HEK293 (cell line): ENCODE results near the gene BRD3.

Experiments used
- ATF2 ChIP-seq: fragments of 450-650 bp; formaldehyde crosslinking; IDR thresholded peaks from 2 replicates; pipeline ENCODE4 v1.5.1; 2016; ENCODE audit warnings: missing biosample characterization, missing genetic modification characterization, low read depth
- GLI4 ChIP-seq: fragments of 450-650 bp; formaldehyde crosslinking; IDR thresholded peaks from 2 replicates; pipeline ENCODE4 v1.5.1; 2016; ENCODE audit warnings: missing biosample characterization, missing genetic modification characterization
- GLIS1 ChIP-seq: fragments of 450-650 bp; formaldehyde crosslinking; IDR thresholded peaks from 2 replicates; pipeline ENCODE4 v1.5.1; 2016; ENCODE audit warnings: missing biosample characterization, missing genetic modification characterization
- HOXA7 ChIP-seq: sonication (generic); formaldehyde crosslinking; IDR thresholded peaks from 2 replicates; pipeline ENCODE4 v1.8.1; 2022; ENCODE audit warnings: missing genetic modification reagents, borderline replicate concordance
- REPIN1 ChIP-seq: fragments of 450-650 bp; formaldehyde crosslinking; IDR thresholded peaks from 2 replicates; pipeline ENCODE4 v1.5.1; 2017; ENCODE audit warnings: missing biosample characterization, missing genetic modification characterization, low read depth
- SALL2 ChIP-seq: fragments of 450-650 bp; formaldehyde crosslinking; IDR thresholded peaks from 2 replicates; pipeline ENCODE4 v1.5.0; 2017; ENCODE audit warnings: missing biosample characterization, mild to moderate bottlenecking, missing genetic modification characterization, borderline replicate concordance
- SCRT1 ChIP-seq: fragments of 450-650 bp; formaldehyde crosslinking; IDR thresholded peaks from 2 replicates; pipeline ENCODE4 v1.5.1; 2016; ENCODE audit warnings: missing biosample characterization, missing genetic modification characterization, borderline replicate concordance
- SCRT2 ChIP-seq: fragments of 450-650 bp; formaldehyde crosslinking; IDR thresholded peaks from 2 replicates; pipeline ENCODE4 v1.5.1; 2016; ENCODE audit warnings: missing biosample characterization, missing genetic modification characterization
- TRIM28 ChIP-seq: IDR thresholded peaks from 2 replicates; pipeline ENCODE4 v1.6.1; 2011; ENCODE audit warnings: low read length, control low read depth, borderline replicate concordance
- WT1 ChIP-seq: fragments of 450-650 bp; formaldehyde crosslinking; IDR thresholded peaks from 2 replicates; pipeline ENCODE4 v1.5.1; 2016; ENCODE audit warnings: missing biosample characterization, missing genetic modification characterization
- YY1 ChIP-seq: fragments of 450-650 bp; formaldehyde crosslinking; IDR thresholded peaks from 2 replicates; pipeline ENCODE4 v1.5.1; 2018; ENCODE audit warnings: missing biosample characterization, missing genetic modification characterization
- ZBTB20 ChIP-seq: fragments of 450-650 bp; formaldehyde crosslinking; IDR thresholded peaks from 2 replicates; pipeline ENCODE4 v1.5.1; 2016; ENCODE audit warnings: missing biosample characterization, missing genetic modification characterization
- ZBTB7A ChIP-seq: fragments of 450-650 bp; formaldehyde crosslinking; IDR thresholded peaks from 2 replicates; pipeline ENCODE4 v1.5.1; 2016; ENCODE audit warnings: low read depth, missing biosample characterization, missing genetic modification characterization
- ZEB2 ChIP-seq: fragments of 450-650 bp; formaldehyde crosslinking; IDR thresholded peaks from 2 replicates; pipeline ENCODE4 v1.5.1; 2016; ENCODE audit warnings: missing biosample characterization, missing genetic modification characterization
- ZNF133 ChIP-seq: fragments of 450-650 bp; formaldehyde crosslinking; IDR thresholded peaks from 2 replicates; pipeline ENCODE4 v1.5.1; 2016; ENCODE audit warnings: missing biosample characterization, missing genetic modification characterization
- ZNF292 ChIP-seq: fragments of 450-650 bp; formaldehyde crosslinking; IDR thresholded peaks from 2 replicates; pipeline ENCODE4 v1.5.1; 2016; ENCODE audit warnings: low read depth, missing biosample characterization, missing genetic modification characterization, borderline replicate concordance
- ZNF398 ChIP-seq: fragments of 450-650 bp; formaldehyde crosslinking; IDR thresholded peaks from 2 replicates; pipeline ENCODE4 v1.5.1; 2017; ENCODE audit warnings: missing biosample characterization, missing genetic modification characterization
- ZNF561 ChIP-seq: fragments of 450-650 bp; IDR thresholded peaks from 2 replicates; pipeline ENCODE4 v1.5.1; 2018; ENCODE audit warnings: missing biosample characterization, missing genetic modification characterization, borderline replicate concordance
- ZNF596 ChIP-seq: fragments of 450-650 bp; IDR thresholded peaks from 2 replicates; pipeline ENCODE4 v1.5.0; 2018; ENCODE audit warnings: missing biosample characterization, mild to moderate bottlenecking, missing genetic modification characterization, moderate library complexity
- ZNF610 ChIP-seq: fragments of 450-650 bp; formaldehyde crosslinking; IDR thresholded peaks from 2 replicates; pipeline ENCODE4 v1.5.1; 2016; ENCODE audit warnings: missing biosample characterization, missing genetic modification characterization, borderline replicate concordance
- ZNF664 ChIP-seq: fragments of 450-650 bp; formaldehyde crosslinking; IDR thresholded peaks from 2 replicates; pipeline ENCODE4 v1.5.1; 2016; ENCODE audit warnings: missing biosample characterization, missing genetic modification characterization
- ZNF837 ChIP-seq: fragments of 450-650 bp; formaldehyde crosslinking; IDR thresholded peaks from 2 replicates; pipeline ENCODE4 v1.5.1; 2016; ENCODE audit warnings: missing biosample characterization, missing genetic modification characterization
- ZSCAN5A ChIP-seq: fragments of 450-650 bp; formaldehyde crosslinking; IDR thresholded peaks from 2 replicates; pipeline ENCODE4 v1.5.1; 2016; ENCODE audit warnings: missing biosample characterization, missing genetic modification characterization
- ZXDB ChIP-seq: fragments of 450-650 bp; formaldehyde crosslinking; IDR thresholded peaks from 2 replicates; pipeline ENCODE4 v1.5.1; 2016; ENCODE audit warnings: missing biosample characterization, missing genetic modification characterization
- TF ChIP-seq, protein P1 (sequence below): fragments of 450-650 bp; formaldehyde crosslinking; IDR thresholded peaks from 2 replicates; pipeline ENCODE4 v1.5.1; 2016; ENCODE audit warnings: missing biosample characterization, missing genetic modification characterization
- TF ChIP-seq, protein P2 (sequence below): fragments of 450-650 bp; formaldehyde crosslinking; IDR thresholded peaks from 2 replicates; pipeline ENCODE4 v1.5.1; 2016; ENCODE audit warnings: missing biosample characterization, missing genetic modification characterization
- TF ChIP-seq, protein P3 (sequence below): fragments of 450-650 bp; formaldehyde crosslinking; IDR thresholded peaks from 2 replicates; pipeline ENCODE4 v1.5.1; 2016; ENCODE audit warnings: missing biosample characterization, missing genetic modification characterization
- TF ChIP-seq, protein P4 (sequence below): fragments of 450-650 bp; formaldehyde crosslinking; IDR thresholded peaks from 2 replicates; pipeline ENCODE4 v1.5.1; 2016; ENCODE audit warnings: missing biosample characterization, missing genetic modification characterization
- TF ChIP-seq, protein P5 (sequence below): sonication (generic); formaldehyde crosslinking; IDR thresholded peaks from 2 replicates; pipeline ENCODE4 v1.8.1; 2022; ENCODE audit warnings: mild to moderate bottlenecking, moderate library complexity, missing genetic modification reagents

BRD3 gene

DNA sequence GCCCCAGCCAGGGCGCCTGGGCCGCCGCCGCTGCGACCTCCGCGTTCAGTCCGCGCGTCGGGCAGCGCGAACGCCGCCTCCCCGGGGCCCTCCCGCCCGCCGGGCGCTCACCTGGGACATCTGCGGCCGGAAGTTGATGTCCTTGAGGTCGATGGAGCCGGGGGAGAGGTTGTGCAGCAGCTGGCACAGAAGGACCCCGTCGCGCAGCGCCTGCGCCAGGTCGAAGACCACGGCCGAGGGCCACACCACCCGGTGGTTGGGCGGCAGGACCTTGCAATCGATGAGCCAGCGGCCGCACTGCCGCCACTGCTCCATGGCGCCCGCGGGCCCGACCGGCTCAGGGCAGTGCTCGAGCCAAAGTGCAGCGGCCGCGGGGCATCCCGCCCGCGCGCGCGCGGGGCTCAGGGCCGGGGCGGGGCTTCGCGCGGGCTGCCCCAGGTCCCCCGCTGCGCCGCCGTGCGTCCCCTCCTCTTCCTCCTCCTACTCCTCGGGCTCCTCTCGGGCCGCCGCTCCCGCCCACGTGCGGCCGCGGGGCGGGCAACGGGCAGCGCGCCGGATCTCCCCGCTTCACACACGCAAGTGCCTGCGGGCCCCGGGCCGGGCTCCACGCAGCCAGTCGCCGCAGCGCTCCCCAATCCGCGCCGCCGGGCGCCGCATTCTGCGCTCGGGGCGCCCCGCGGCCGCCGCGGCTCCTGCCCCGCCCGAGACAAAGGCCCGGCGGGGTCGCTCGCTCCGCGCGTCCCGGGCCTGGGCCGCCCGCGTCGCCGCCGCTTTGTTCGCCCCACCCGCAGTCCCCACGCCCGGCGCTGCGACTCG lies 75.7 kb downstream of the BRD3 start, which contains the start of gene VAV2 (continued):
- TF ChIP-seq, protein P1, sequence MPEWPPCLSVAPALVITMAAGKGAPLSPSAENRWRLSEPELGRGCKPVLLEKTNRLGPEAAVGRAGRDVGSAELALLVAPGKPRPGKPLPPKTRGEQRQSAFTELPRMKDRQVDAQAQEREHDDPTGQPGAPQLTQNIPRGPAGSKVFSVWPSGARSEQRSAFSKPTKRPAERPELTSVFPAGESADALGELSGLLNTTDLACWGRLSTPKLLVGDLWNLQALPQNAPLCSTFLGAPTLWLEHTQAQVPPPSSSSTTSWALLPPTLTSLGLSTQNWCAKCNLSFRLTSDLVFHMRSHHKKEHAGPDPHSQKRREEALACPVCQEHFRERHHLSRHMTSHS (tag by site-specific recombination): no peak
- TF ChIP-seq GLIS1 (no peak), ZXDB (tag by site-specific recombination) (peak; percentile 33; the same call in 1 of the 2 replicates), HOXA7 (CRISPR knock-in tag) (no peak), YY1 (0 out of 2 replicates have a peak, but pooled peaks have one; percentile 32), ZNF561 (tag by site-specific recombination) (peak; percentile 28; the same call in 1 of the 2 replicates), ZNF292 (tag by site-specific recombination) (no peak), ZNF837 (no peak), REPIN1 (tag by site-specific recombination) (no peak), ZNF596 (tag by site-specific recombination) (no peak), ZSCAN5A (tag by site-specific recombination) (0 out of 2 replicates have a peak, but pooled peaks have one; percentile 38), ZBTB7A (tag by site-specific recombination) (peak; percentile 77; the same call in 1 of the 2 replicates), TRIM28 (no peak), ZEB2 (tag by site-specific recombination) (0 out of 2 replicates have a peak, but pooled peaks have one; percentile 37), ATF2 (no peak), SALL2 (tag by site-specific recombination) (no peak), ZNF664 (tag by site-specific recombination) (no peak), ZNF610 (no peak), SCRT2 (tag by site-specific recombination) (no peak), ZBTB20 (tag by site-specific recombination) (peak; percentile 41; the same call in 1 of the 2 replicates), WT1 (no peak), ZNF133 (tag by site-specific recombination) (no peak), SCRT1 (tag by site-specific recombination) (no peak), ZNF398 (tag by site-specific recombination) (no peak; the same call in 1 of the 2 replicates), GLI4 (tag by site-specific recombination) (no peak)
- TF ChIP-seq, protein P2, sequence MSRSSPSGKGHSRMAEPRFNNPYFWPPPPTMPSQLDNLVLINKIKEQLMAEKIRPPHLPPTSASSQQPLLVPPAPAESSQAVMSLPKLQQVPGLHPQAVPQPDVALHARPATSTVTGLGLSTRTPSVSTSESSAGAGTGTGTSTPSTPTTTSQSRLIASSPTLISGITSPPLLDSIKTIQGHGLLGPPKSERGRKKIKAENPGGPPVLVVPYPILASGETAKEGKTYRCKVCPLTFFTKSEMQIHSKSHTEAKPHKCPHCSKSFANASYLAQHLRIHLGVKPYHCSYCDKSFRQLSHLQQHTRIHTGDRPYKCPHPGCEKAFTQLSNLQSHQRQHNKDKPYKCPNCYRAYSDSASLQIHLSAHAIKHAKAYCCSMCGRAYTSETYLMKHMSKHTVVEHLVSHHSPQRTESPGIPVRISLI (tag by site-specific recombination): no peak
- TF ChIP-seq, protein P3, sequence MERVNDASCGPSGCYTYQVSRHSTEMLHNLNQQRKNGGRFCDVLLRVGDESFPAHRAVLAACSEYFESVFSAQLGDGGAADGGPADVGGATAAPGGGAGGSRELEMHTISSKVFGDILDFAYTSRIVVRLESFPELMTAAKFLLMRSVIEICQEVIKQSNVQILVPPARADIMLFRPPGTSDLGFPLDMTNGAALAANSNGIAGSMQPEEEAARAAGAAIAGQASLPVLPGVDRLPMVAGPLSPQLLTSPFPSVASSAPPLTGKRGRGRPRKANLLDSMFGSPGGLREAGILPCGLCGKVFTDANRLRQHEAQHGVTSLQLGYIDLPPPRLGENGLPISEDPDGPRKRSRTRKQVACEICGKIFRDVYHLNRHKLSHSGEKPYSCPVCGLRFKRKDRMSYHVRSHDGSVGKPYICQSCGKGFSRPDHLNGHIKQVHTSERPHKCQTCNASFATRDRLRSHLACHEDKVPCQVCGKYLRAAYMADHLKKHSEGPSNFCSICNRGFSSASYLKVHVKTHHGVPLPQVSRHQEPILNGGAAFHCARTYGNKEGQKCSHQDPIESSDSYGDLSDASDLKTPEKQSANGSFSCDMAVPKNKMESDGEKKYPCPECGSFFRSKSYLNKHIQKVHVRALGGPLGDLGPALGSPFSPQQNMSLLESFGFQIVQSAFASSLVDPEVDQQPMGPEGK (tag by site-specific recombination): peak; percentile 54; the same call in 1 of the 2 replicates
- TF ChIP-seq, protein P4, sequence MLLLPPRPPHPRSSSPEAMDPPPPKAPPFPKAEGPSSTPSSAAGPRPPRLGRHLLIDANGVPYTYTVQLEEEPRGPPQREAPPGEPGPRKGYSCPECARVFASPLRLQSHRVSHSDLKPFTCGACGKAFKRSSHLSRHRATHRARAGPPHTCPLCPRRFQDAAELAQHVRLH (tag by site-specific recombination): no peak
- TF ChIP-seq, protein P5, sequence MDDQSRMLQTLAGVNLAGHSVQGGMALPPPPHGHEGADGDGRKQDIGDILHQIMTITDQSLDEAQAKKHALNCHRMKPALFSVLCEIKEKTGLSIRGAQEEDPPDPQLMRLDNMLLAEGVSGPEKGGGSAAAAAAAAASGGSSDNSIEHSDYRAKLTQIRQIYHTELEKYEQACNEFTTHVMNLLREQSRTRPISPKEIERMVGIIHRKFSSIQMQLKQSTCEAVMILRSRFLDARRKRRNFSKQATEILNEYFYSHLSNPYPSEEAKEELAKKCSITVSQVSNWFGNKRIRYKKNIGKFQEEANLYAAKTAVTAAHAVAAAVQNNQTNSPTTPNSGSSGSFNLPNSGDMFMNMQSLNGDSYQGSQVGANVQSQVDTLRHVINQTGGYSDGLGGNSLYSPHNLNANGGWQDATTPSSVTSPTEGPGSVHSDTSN: peak; percentile 64; the same call in 1 of the 2 replicates
